Measurements from ENCODE around the gene RCL1.

RCL1 gene

GRCh38 chr9:4842734-4843133, 50.0 kb downstream of the RCL1 start:
- DNase-seq (ENCODE audit: low spot score) = no peak

GRCh38 chr9:4844056-4844838, 51.5 kb downstream of the RCL1 start:
- DNase-seq (ENCODE audit: low spot score) = peak; percentile 43

- no peak for DNase-seq (ENCODE audit: low spot score)
Observed at GRCh38 chr9:4849369-4849768, 56.6 kb downstream of the RCL1 start.

- no peak for DNase-seq (ENCODE audit: low spot score)
Observed at GRCh38 chr9:4850603-4851310, 58.0 kb downstream of the RCL1 start.

GRCh38 chr9:4852419-4852818, 59.7 kb downstream of the RCL1 start:
- DNase-seq (ENCODE audit: low spot score) = no peak

GRCh38 chr9:4854265-4854590, 61.5 kb downstream of the RCL1 start:
- DNase-seq (ENCODE audit: low spot score) = no peak

- DNase-seq (ENCODE audit: low spot score) = no peak
Observed at GRCh38 chr9:4855841-4856240, 63.1 kb downstream of the RCL1 start.

- DNase-seq (ENCODE audit: low spot score) = no peak
Observed at GRCh38 chr9:4857163-4857810, 64.5 kb downstream of the RCL1 start.

GRCh38 chr9:4859035-4859434, 66.3 kb downstream of the RCL1 start:
- DNase-seq (ENCODE audit: low spot score) = no peak

GRCh38 chr9:4860383-4860782, 67.6 kb downstream of the RCL1 start:
- no peak for DNase-seq (ENCODE audit: low spot score)

GRCh38 chr9:4861145-4861544, 68.4 kb downstream of the RCL1 start:
- DNase-seq (ENCODE audit: low spot score) = no peak

GRCh38 chr9:4861736-4862451, 69.2 kb downstream of the RCL1 start:
- no peak for DNase-seq (ENCODE audit: low spot score)

- no peak for DNase-seq (ENCODE audit: low spot score)
Observed at GRCh38 chr9:4862506-4863250, 69.9 kb downstream of the RCL1 start.

GRCh38 chr9:4864234-4864661, 71.5 kb downstream of the RCL1 start:
- DNase-seq (ENCODE audit: low spot score) = no peak

- DNase-seq (ENCODE audit: low spot score) = no peak
Observed at GRCh38 chr9:4864698-4865097, 72.0 kb downstream of the RCL1 start.

- DNase-seq (ENCODE audit: low spot score) = peak; percentile 63
Observed at GRCh38 chr9:4865681-4866080, 72.9 kb downstream of the RCL1 start.

- DNase-seq (ENCODE audit: low spot score) = peak; percentile 73
Observed at GRCh38 chr9:4866239-4866969, 73.7 kb downstream of the RCL1 start.

GRCh38 chr9:4873066-4873465, 80.3 kb downstream of the RCL1 start:
- DNase-seq (ENCODE audit: low spot score) = no peak

- DNase-seq (ENCODE audit: low spot score) = no peak
Observed at GRCh38 chr9:4875559-4875958, 82.8 kb downstream of the RCL1 start.

GRCh38 chr9:4879115-4879558, 86.4 kb downstream of the RCL1 start:
- DNase-seq (ENCODE audit: low spot score) = no peak

- DNase-seq (ENCODE audit: low spot score) = no peak
Observed at GRCh38 chr9:4883326-4883873, 90.7 kb downstream of the RCL1 start.
